ENCODE data around the gene CCNF.
A peak's percentile ranks its signal among the peaks of the same experiment; 100 is the strongest.

The CCNF gene

GRCh38 chr16:2507665-2508064, 78.4 kb downstream of the CCNF start:
- Mint-ChIP-seq H3K9me3 (no peaks in the 10 kb centered on the region), H3K4me1 (ENCODE audit: low read depth in 2 of 2) (peaks cover 3 to 6% of the 10 kb centered on the region in 2 donors), H3K36me3 (ENCODE audit: insufficient read depth) (peaks cover 7% of the 10 kb centered on the region), H3K27me3 (no peaks in the 10 kb centered on the region), H3K4me3 (no peak overlapping the region), H3K27ac (no peak overlapping the region)
- no peak for DNase-seq
- peak; percentile 12 for ATAC-seq (replicated peaks)

Measured in effector memory CD8-positive, alpha-beta T cell (primary cell).